Esophagus squamous epithelium (tissue), 5 donors: ENCODE data around the gene PRLR. TPM values are rescaled to one million over a fixed set of nuclear protein-coding genes. Genes with fewer than 3 reads are reported as not detected.

Experiments
- DNase-seq: peaks from one replicate; lab custom pipeline; 2025; lab: John Stamatoyannopoulos, UW
- H3K27ac ChIP-seq, 4 donors: fragments of 200-600 bp; sonication (generic); one replicate each; pipeline ENCODE4 v1.5.1; 2016 to 2019; ENCODE audit warnings: mild to moderate bottlenecking in 1 of 4
- H3K27me3 ChIP-seq, 4 donors: fragments of 200-600 bp; sonication (generic); 1 replicate in 3 of 4; 2 replicates in 1 of 4; pipeline versions ENCODE4 v1.5.1 to v1.6.0; 2017 to 2021; ENCODE audit warnings: antibody characterized with exemption in 1 of 4
- H3K36me3 ChIP-seq, 3 donors: fragments of 200-600 bp; sonication (generic); one replicate each; pipeline ENCODE4 v1.5.1; 2016 to 2019
- H3K4me1 ChIP-seq, 3 donors: fragments of 200-600 bp; sonication (generic); one replicate each; pipeline ENCODE4 v1.5.1; 2017 to 2019
- H3K4me3 ChIP-seq, 4 donors: fragments of 200-600 bp; sonication (generic); 1 replicate in 3 of 4; 2 replicates in 1 of 4; pipeline ENCODE4 v1.5.1; 2016 to 2019; ENCODE audit warnings: mild to moderate bottlenecking in 2 of 4, moderate library complexity in 1 of 4
- H3K9me3 ChIP-seq, 3 donors: fragments of 200-600 bp; sonication (generic); one replicate each; pipeline ENCODE4 v1.5.1; 2016 to 2019
- CTCF ChIP-seq, 6 experiments: fragments of 450-650 bp in 4 of 6; fragments of 200-600 bp in 2 of 6; sonication (generic) in 2 of 6; IDR thresholded peaks; one replicate each; pipeline ENCODE4 v1.5.1; 2016 to 2019; ENCODE audit warnings: antibody characterized with exemption in 6 of 6, mild to moderate bottlenecking in 4 of 6, moderate library complexity in 4 of 6
- POLR2A ChIP-seq, 4 donors: fragments of 450-650 bp; IDR thresholded peaks; one replicate each; pipeline ENCODE4 v1.6.1; 2017; ENCODE audit warnings: antibody characterized with exemption in 4 of 4, mild to moderate bottlenecking in 4 of 4, moderate library complexity in 3 of 4
- WGBS, 2 donors: methylation state at CpG; one replicate each; pipeline ENCODE4 v1.1.5; 2018; 5-methylcytosine and 5-hydroxymethylcytosine counted together
- intact Hi-C: fragments of 100-400 bp; cut with DNase I; formaldehyde crosslinking; loops from one replicate; pipeline ENCODE4 v1.15.0; 2022
- total RNA-seq, 4 donors: library from RNA; depleted of rRNA; stranded (reverse); fragments of >200 nt; gene quantifications; one replicate each; pipeline ENCODE4 v1.1.0, GENCODE V29; 2016
- donor health status: DM: yes; HTN: yes; CAD: no.

The PRLR gene
- total RNA-seq, 4 donors from 2014 or later = 1.5 to 2.8 (median 2.3) TPM

- intact Hi-C loops = no loop called here
- Histone ChIP-seq H3K4me1 (no peaks in the 10 kb centered on the region), H3K4me3 (no peak overlapping the region), H3K9me3 (no peaks in the 10 kb centered on the region), H3K36me3 (no peaks in the 10 kb centered on the region), H3K27me3 (peaks cover 0 to 4% (median 0%) of the 10 kb centered on the region in 4 donors), H3K27ac (no peak overlapping the region)
- WGBS, 2 donors = 88 to 96% methylated on average over 4 of the region's 4 CpGs
- no peak for DNase-seq
- TF ChIP-seq CTCF (IDR thresholded peaks at IDR 0.05) (no peak), POLR2A (IDR thresholded peaks at IDR 0.05) (no peak)
Observed at GRCh38 chr5:35101016-35101415, 129.3 kb downstream of the PRLR start.

- TF ChIP-seq CTCF (IDR thresholded peaks at IDR 0.05) = no peak
- no peak for TF ChIP-seq POLR2A (IDR thresholded peaks at IDR 0.05)
- DNase-seq = no peak
- intact Hi-C loops = no loop called here
- no peaks in the 10 kb centered on the region for H3K36me3 ChIP-seq
- H3K4me3 ChIP-seq = no peak overlapping the region
- H3K4me1 ChIP-seq = no peaks in the 10 kb centered on the region
- WGBS, 2 donors = 56 to 69% methylated on average over 4 of the region's 4 CpGs
- H3K27me3 ChIP-seq = peaks cover 0 to 4% (median 0%) of the 10 kb centered on the region in 4 donors
- H3K27ac ChIP-seq = no peak overlapping the region
- H3K9me3 ChIP-seq = no peaks in the 10 kb centered on the region
Observed at GRCh38 chr5:35098214-35098613, 132.1 kb downstream of the PRLR start.

GRCh38 chr5:35096932-35097331, 133.4 kb downstream of the PRLR start:
- intact Hi-C loops = no loop called here
- Histone ChIP-seq H3K27ac (no peak overlapping the region), H3K9me3 (no peaks in the 10 kb centered on the region), H3K4me1 (no peaks in the 10 kb centered on the region), H3K4me3 (no peak overlapping the region), H3K36me3 (no peaks in the 10 kb centered on the region), H3K27me3 (peaks cover 0 to 4% (median 0%) of the 10 kb centered on the region in 4 donors)
- no peak for DNase-seq
- 74 to 90% methylated on average over 1 of the region's 1 CpG for WGBS, 2 donors
- TF ChIP-seq CTCF (IDR thresholded peaks at IDR 0.05) (no peak), POLR2A (IDR thresholded peaks at IDR 0.05) (no peak)

GRCh38 chr5:35096216-35096615, 134.1 kb downstream of the PRLR start:
- Histone ChIP-seq H3K36me3 (no peaks in the 10 kb centered on the region), H3K4me3 (no peak overlapping the region), H3K9me3 (no peaks in the 10 kb centered on the region), H3K27me3 (peaks cover 0 to 4% (median 0%) of the 10 kb centered on the region in 4 donors), H3K27ac (no peak overlapping the region), H3K4me1 (no peaks in the 10 kb centered on the region)
- no peak for TF ChIP-seq CTCF (IDR thresholded peaks at IDR 0.05)
- TF ChIP-seq POLR2A (IDR thresholded peaks at IDR 0.05) = no peak
- DNase-seq = no peak
- intact Hi-C loops = no loop called here
- 26 to 31% methylated on average over 3 of the region's 3 CpGs for WGBS, 2 donors

GRCh38 chr5:35095366-35095765, 134.9 kb downstream of the PRLR start:
- TF ChIP-seq POLR2A (IDR thresholded peaks at IDR 0.05) = no peak
- TF ChIP-seq CTCF (IDR thresholded peaks at IDR 0.05) = no peak
- DNase-seq = no peak
- peaks cover 0 to 4% (median 0%) of the 10 kb centered on the region in 4 donors for H3K27me3 ChIP-seq
- no peaks in the 10 kb centered on the region for H3K9me3 ChIP-seq
- H3K36me3 ChIP-seq = no peaks in the 10 kb centered on the region
- no peak overlapping the region for H3K27ac ChIP-seq
- H3K4me3 ChIP-seq = no peak overlapping the region
- 66 to 84% methylated on average over 3 of the region's 3 CpGs for WGBS, 2 donors
- intact Hi-C loops = no loop called here
- no peaks in the 10 kb centered on the region for H3K4me1 ChIP-seq
